HEK293 (cell line): ENCODE results near the gene PIBF1.

ENCODE experiments used
- CTCF ChIA-PET: fragments of 350-600 bp; formaldehyde crosslinking; extraction: SDS; loops from one replicate; lab custom pipeline; 2021; ENCODE audit warnings: antibody characterized with exemption; lab: Yijun Ruan, JAX
- POLR2A ChIA-PET: fragments of 300-600 bp; formaldehyde crosslinking; extraction: SDS; loops from one replicate; lab custom pipeline; 2020; ENCODE audit warnings: antibody characterized with exemption, inconsistent platforms; lab: Yijun Ruan, JAX
- H3K27ac ChIP-seq: fragments of 200-500 bp; sonication (Bioruptor generic); 2 replicates; pipeline ENCODE4 v1.5.1; 2014; ENCODE audit warnings: low read depth, low read length, control low read depth, inconsistent platforms; ENCODE audit errors: extremely low read depth
- H3K36me3 ChIP-seq, 2 experiments: fragments of 200-500 bp in 1 of 2; sonication (Bioruptor generic) in 1 of 2; 1 replicate in 1 of 2; 2 replicates in 1 of 2; pipeline ENCODE4 v1.5.1; 2014 to 2017; ENCODE audit warnings: inconsistent platforms in 2 of 2, low read length in 2 of 2; ENCODE audit not compliant: control insufficient read depth in 2 of 2, insufficient read depth in 1 of 2
- H3K4me1 ChIP-seq: fragments of 200-500 bp; sonication (Bioruptor generic); 2 replicates; pipeline ENCODE4 v1.5.1; 2014; ENCODE audit warnings: mild to moderate bottlenecking, low read length, inconsistent platforms; ENCODE audit not compliant: control insufficient read depth, insufficient read depth
- H3K4me3 ChIP-seq: 2 replicates; pipeline ENCODE4 v1.5.1; 2011; ENCODE audit warnings: low read depth, mild to moderate bottlenecking, control low read depth, low read length, moderate library complexity
- H3K9me3 ChIP-seq: fragments of 200-500 bp; sonication (Bioruptor generic); 2 replicates; pipeline ENCODE4 v1.5.1; 2014; ENCODE audit warnings: low read depth, low read length, inconsistent platforms; ENCODE audit not compliant: control insufficient read depth, insufficient read depth
- BCL11B ChIP-seq: fragments of 450-650 bp; formaldehyde crosslinking; IDR thresholded peaks from 2 replicates; pipeline ENCODE4 v1.5.1; 2016; ENCODE audit warnings: low read depth, missing biosample characterization, missing genetic modification characterization
- BCL6B ChIP-seq: fragments of 450-650 bp; formaldehyde crosslinking; IDR thresholded peaks from 2 replicates; pipeline ENCODE4 v1.5.1; 2017; ENCODE audit warnings: missing biosample characterization, missing genetic modification characterization
- FEZF1 ChIP-seq: fragments of 450-650 bp; formaldehyde crosslinking; IDR thresholded peaks from 2 replicates; pipeline ENCODE4 v1.5.1; 2016; ENCODE audit warnings: missing biosample characterization, missing genetic modification characterization
- HIC1 ChIP-seq: fragments of 450-650 bp; formaldehyde crosslinking; IDR thresholded peaks from 2 replicates; pipeline ENCODE4 v1.5.1; 2016; ENCODE audit warnings: missing biosample characterization, missing genetic modification characterization
- HOXA7 ChIP-seq: sonication (generic); formaldehyde crosslinking; IDR thresholded peaks from 2 replicates; pipeline ENCODE4 v1.8.1; 2022; ENCODE audit warnings: missing genetic modification reagents, borderline replicate concordance
- PBX3 ChIP-seq: sonication (generic); formaldehyde crosslinking; IDR thresholded peaks from 2 replicates; pipeline ENCODE4 v1.8.1; 2022; ENCODE audit warnings: mild to moderate bottlenecking, moderate library complexity, missing genetic modification reagents
- SCRT1 ChIP-seq: fragments of 450-650 bp; formaldehyde crosslinking; IDR thresholded peaks from 2 replicates; pipeline ENCODE4 v1.5.1; 2016; ENCODE audit warnings: missing biosample characterization, missing genetic modification characterization, borderline replicate concordance
- SCRT2 ChIP-seq: fragments of 450-650 bp; formaldehyde crosslinking; IDR thresholded peaks from 2 replicates; pipeline ENCODE4 v1.5.1; 2016; ENCODE audit warnings: missing biosample characterization, missing genetic modification characterization
- SETDB1 ChIP-seq: IDR thresholded peaks from one replicate; pipeline ENCODE4 v1.6.1; 2017; ENCODE audit warnings: mild to moderate bottlenecking, low read length, moderate library complexity, mixed read lengths; ENCODE audit not compliant: insufficient read length
- TSHZ1 ChIP-seq: fragments of 450-650 bp; formaldehyde crosslinking; IDR thresholded peaks from 2 replicates; pipeline ENCODE4 v1.5.1; 2016; ENCODE audit warnings: missing biosample characterization, missing genetic modification characterization, borderline replicate concordance
- ZBTB20 ChIP-seq: fragments of 450-650 bp; formaldehyde crosslinking; IDR thresholded peaks from 2 replicates; pipeline ENCODE4 v1.5.1; 2016; ENCODE audit warnings: missing biosample characterization, missing genetic modification characterization
- ZBTB8A ChIP-seq: fragments of 450-650 bp; formaldehyde crosslinking; IDR thresholded peaks from 2 replicates; pipeline ENCODE4 v1.5.1; 2016; ENCODE audit warnings: missing biosample characterization, missing genetic modification characterization
- ZIC2 ChIP-seq: fragments of 450-650 bp; formaldehyde crosslinking; IDR thresholded peaks from 2 replicates; pipeline ENCODE4 v1.5.1; 2016; ENCODE audit warnings: missing biosample characterization, missing genetic modification characterization
- ZNF214 ChIP-seq: fragments of 450-650 bp; formaldehyde crosslinking; IDR thresholded peaks from 2 replicates; pipeline ENCODE4 v1.5.1; 2017; ENCODE audit warnings: missing biosample characterization, mild to moderate bottlenecking, missing genetic modification characterization, borderline replicate concordance
- ZNF24 ChIP-seq: fragments of 450-650 bp; formaldehyde crosslinking; IDR thresholded peaks from 2 replicates; pipeline ENCODE4 v1.5.1; 2016; ENCODE audit warnings: missing biosample characterization, missing genetic modification characterization
- ZNF362 ChIP-seq: fragments of 450-650 bp; formaldehyde crosslinking; IDR thresholded peaks from 2 replicates; pipeline ENCODE4 v1.5.1; 2016; ENCODE audit warnings: missing biosample characterization, missing genetic modification characterization
- ZNF416 ChIP-seq: fragments of 450-650 bp; formaldehyde crosslinking; IDR thresholded peaks from 2 replicates; pipeline ENCODE4 v1.5.1; 2016; ENCODE audit warnings: missing biosample characterization, missing genetic modification characterization
- ZNF449 ChIP-seq: fragments of 450-650 bp; formaldehyde crosslinking; IDR thresholded peaks from 2 replicates; pipeline ENCODE4 v1.5.1; 2017; ENCODE audit warnings: missing biosample characterization, mild to moderate bottlenecking, missing genetic modification characterization, moderate library complexity
- ZNF555 ChIP-seq: fragments of 450-650 bp; formaldehyde crosslinking; conservative IDR thresholded peaks from 2 replicates; pipeline ENCODE4 v1.5.1; 2017; ENCODE audit warnings: missing biosample characterization, mild to moderate bottlenecking, missing genetic modification characterization, inconsistent platforms
- ZNF626 ChIP-seq: fragments of 450-650 bp; sonication (Bioruptor Pico); formaldehyde crosslinking; IDR thresholded peaks from 2 replicates; pipeline ENCODE4 v1.5.1; 2018; ENCODE audit warnings: missing biosample characterization, missing genetic modification characterization, inconsistent platforms
- ZNF692 ChIP-seq: fragments of 450-650 bp; formaldehyde crosslinking; IDR thresholded peaks from 2 replicates; pipeline ENCODE4 v1.5.1; 2016; ENCODE audit warnings: missing biosample characterization, missing genetic modification characterization

Gene PIBF1

GRCh38 chr13:72757792-72758535, 24.0 kb upstream of the PIBF1 start (continued):
- TF ChIP-seq ZNF449 = no peak
- no peak for TF ChIP-seq ZNF416
- TF ChIP-seq ZIC2 (tag by site-specific recombination) = no peak
- no peak for TF ChIP-seq TSHZ1
- TF ChIP-seq ZNF362 = no peak
- no peak for TF ChIP-seq SETDB1
- TF ChIP-seq BCL6B (tag by site-specific recombination) = no peak
- no peak for TF ChIP-seq ZNF692 (tag by site-specific recombination)
- no peak for TF ChIP-seq FEZF1
- no peak for TF ChIP-seq ZBTB20 (tag by site-specific recombination)

- H3K4me1 ChIP-seq = no peaks in the 10 kb centered on the region
- H3K36me3 ChIP-seq = peaks cover 5 to 97% of the 10 kb centered on the region in 2 experiments
- CTCF ChIA-PET = no interaction called here
- H3K9me3 ChIP-seq = no peaks in the 10 kb centered on the region
- H3K27ac ChIP-seq = no peak overlapping the region
- no peak overlapping the region for H3K4me3 ChIP-seq
- POLR2A ChIA-PET = no interaction called here
- TF ChIP-seq ZNF24 (tag by site-specific recombination) = no peak
- no peak for TF ChIP-seq BCL11B (tag by site-specific recombination)
- TF ChIP-seq, all 188 proteins: peak for 0
Measured at GRCh38 chr13:72760189-72760588, 21.7 kb upstream of the PIBF1 start.

- H3K36me3 ChIP-seq = peaks cover 5 to 99% of the 10 kb centered on the region in 2 experiments
- H3K9me3 ChIP-seq = no peaks in the 10 kb centered on the region
- CTCF ChIA-PET = no interaction called here
- H3K27ac ChIP-seq = no peak overlapping the region
- no peaks in the 10 kb centered on the region for H3K4me1 ChIP-seq
- POLR2A ChIA-PET = no interaction called here
- no peak overlapping the region for H3K4me3 ChIP-seq
- TF ChIP-seq ZNF626 (tag by site-specific recombination) = no peak
- TF ChIP-seq SCRT2 = no peak
- no peak for TF ChIP-seq SCRT1
- TF ChIP-seq HOXA7 = no peak
- TF ChIP-seq ZBTB8A (tag by site-specific recombination) = no peak
- no peak for TF ChIP-seq PBX3
- no peak for TF ChIP-seq HIC1 (tag by site-specific recombination)
- TF ChIP-seq ZNF555 (tag by site-specific recombination) = no peak
- TF ChIP-seq ZNF214 (tag by site-specific recombination) = no peak
Measured at GRCh38 chr13:72763411-72763810, 18.5 kb upstream of the PIBF1 start.
